ENCODE results near the gene XPNPEP3.
A peak's percentile ranks its signal among the peaks of the same experiment; 100 is the strongest.

XPNPEP3 gene

GRCh38 chr22:40853961-40854360 is 3.0 kb upstream of the XPNPEP3 start:
- Histone ChIP-seq H3K9me2 (ENCODE audit: low read depth, low read length) (no peaks in the 10 kb centered on the region), H3K4me1 (ENCODE audit: insufficient read depth, low read length, severe bottlenecking) (peaks cover 48% of the 10 kb centered on the region), H2AFZ (ENCODE audit: low read length) (no peak overlapping the region), H3K79me2 (ENCODE audit: insufficient read depth, low read length) (peaks cover 86% of the 10 kb centered on the region), H3K27ac (ENCODE audit: low read depth, low read length, poor library complexity, severe bottlenecking) (no peak overlapping the region), H3K4me2 (ENCODE audit: low read length) (peak overlapping the region; percentile 98), H3K36me3 (ENCODE audit: insufficient read depth, low read length) (peaks cover 38% of the 10 kb centered on the region), H3K9me3 (ENCODE audit: low read length) (no peaks in the 10 kb centered on the region), H3K9ac (ENCODE audit: low read length) (peak overlapping the region; percentile 94), H3K4me3 (ENCODE audit: low read depth, low read length, poor library complexity, severe bottlenecking) (peak overlapping the region; percentile 94), H3F3A (ENCODE audit: insufficient read depth, low read length) (no peaks in the 10 kb centered on the region), H4K20me1 (ENCODE audit: insufficient read depth, low read length) (no peaks in the 10 kb centered on the region), H3K27me3 (ENCODE audit: insufficient read depth, low read length) (no peaks in the 10 kb centered on the region)
- no peak for TF ChIP-seq CTCF (IDR thresholded peaks at IDR 0.05; ENCODE audit: low read length)
- TF ChIP-seq EZH2 (IDR thresholded peaks at IDR 0.05; ENCODE audit: borderline replicate concordance, low read length), result no peak

- H3K9ac ChIP-seq (ENCODE audit: low read length), result peak overlapping the region; percentile 94
- H3K27ac ChIP-seq (ENCODE audit: low read depth, low read length, poor library complexity, severe bottlenecking), result peak overlapping the region; percentile 93
- H3K4me2 ChIP-seq (ENCODE audit: low read length), result peak overlapping the region; percentile 98
- H2AFZ ChIP-seq (ENCODE audit: low read length), result no peak overlapping the region
- no peaks in the 10 kb centered on the region for H4K20me1 ChIP-seq (ENCODE audit: insufficient read depth, low read length)
- no peaks in the 10 kb centered on the region for H3K9me2 ChIP-seq (ENCODE audit: low read depth, low read length)
- TF ChIP-seq EZH2 (IDR thresholded peaks at IDR 0.05; ENCODE audit: borderline replicate concordance, low read length) (no peak), CTCF (IDR thresholded peaks at IDR 0.05; ENCODE audit: low read length) (no peak)
- H3K36me3 ChIP-seq (ENCODE audit: insufficient read depth, low read length), result peaks cover 24% of the 10 kb centered on the region; the same call in 1 of the 2 replicates
- H3K27me3 ChIP-seq (ENCODE audit: insufficient read depth, low read length), result no peaks in the 10 kb centered on the region
- H3K4me3 ChIP-seq (ENCODE audit: low read depth, low read length, poor library complexity, severe bottlenecking), result peak overlapping the region; percentile 94
- peaks cover 48% of the 10 kb centered on the region for H3K4me1 ChIP-seq (ENCODE audit: insufficient read depth, low read length, severe bottlenecking)
- no peaks in the 10 kb centered on the region for H3K9me3 ChIP-seq (ENCODE audit: low read length)
- peaks cover 90% of the 10 kb centered on the region for H3K79me2 ChIP-seq (ENCODE audit: insufficient read depth, low read length)
- H3F3A ChIP-seq (ENCODE audit: insufficient read depth, low read length), result no peaks in the 10 kb centered on the region
Observed at GRCh38 chr22:40855071-40855978, 1.6 kb upstream of the XPNPEP3 start.

GRCh38 chr22:40855979-40856512 is 902 bp upstream of the XPNPEP3 start:
- Histone ChIP-seq H3K9me3 (ENCODE audit: low read length) (no peaks in the 10 kb centered on the region), H2AFZ (ENCODE audit: low read length) (no peak overlapping the region)

More at GRCh38 chr22:40855979-40856512, 902 bp upstream of the XPNPEP3 start:
- peaks cover 89% of the 10 kb centered on the region for H3K79me2 ChIP-seq (ENCODE audit: insufficient read depth, low read length)
- peak overlapping the region; percentile 98 for H3K4me2 ChIP-seq (ENCODE audit: low read length)
- no peak for TF ChIP-seq EZH2 (IDR thresholded peaks at IDR 0.05; ENCODE audit: borderline replicate concordance, low read length)
- TF ChIP-seq CTCF (IDR thresholded peaks at IDR 0.05; ENCODE audit: low read length), result no peak
- no peaks in the 10 kb centered on the region for H4K20me1 ChIP-seq (ENCODE audit: insufficient read depth, low read length)
- H3K4me1 ChIP-seq (ENCODE audit: insufficient read depth, low read length, severe bottlenecking), result peaks cover 48% of the 10 kb centered on the region
- peaks cover 18% of the 10 kb centered on the region; the same call in 1 of the 2 replicates for H3K36me3 ChIP-seq (ENCODE audit: insufficient read depth, low read length)
- H3K27ac ChIP-seq (ENCODE audit: low read depth, low read length, poor library complexity, severe bottlenecking), result peak overlapping the region; percentile 93
- H3K9ac ChIP-seq (ENCODE audit: low read length), result peak overlapping the region; percentile 94
- no peaks in the 10 kb centered on the region for H3K9me2 ChIP-seq (ENCODE audit: low read depth, low read length)
- peak overlapping the region; percentile 94 for H3K4me3 ChIP-seq (ENCODE audit: low read depth, low read length, poor library complexity, severe bottlenecking)
- no peaks in the 10 kb centered on the region for H3K27me3 ChIP-seq (ENCODE audit: insufficient read depth, low read length)
- no peaks in the 10 kb centered on the region for H3F3A ChIP-seq (ENCODE audit: insufficient read depth, low read length)
